H9 (cell line): ENCODE measurements around the gene SPRR1A. TPM values are rescaled to one million over a fixed set of nuclear protein-coding genes. Genes with fewer than 3 reads are reported as not detected.

Experiments used
- DNase-seq: peaks from one replicate; pipeline ENCODE4 v3.0.0-alpha.2; 2017
- H2AFZ ChIP-seq: one replicate; pipeline ENCODE4 v1.6.1; 2013; ENCODE audit warnings: mild to moderate bottlenecking, low read length, control low read depth, moderate library complexity
- H2AK5ac ChIP-seq: 2 replicates; pipeline ENCODE4 v1.6.1; 2013; ENCODE audit warnings: low read length, control low read depth, mixed read lengths; ENCODE audit not compliant: insufficient read length
- H2BK120ac ChIP-seq: one replicate; pipeline ENCODE4 v1.6.1; 2013; ENCODE audit warnings: low read depth, mild to moderate bottlenecking, low read length, control low read depth, inconsistent platforms; ENCODE audit not compliant: poor library complexity, severe bottlenecking
- H2BK12ac ChIP-seq: 2 replicates; pipeline ENCODE4 v1.6.1; 2013; ENCODE audit warnings: low read length, control low read depth, mixed read lengths, low read depth; ENCODE audit not compliant: insufficient read length
- H2BK15ac ChIP-seq: 2 replicates; pipeline ENCODE4 v1.6.1; 2013; ENCODE audit warnings: low read depth, low read length, control low read depth
- H2BK20ac ChIP-seq: one replicate; pipeline ENCODE4 v1.6.1; 2013; ENCODE audit warnings: low read depth, mild to moderate bottlenecking, low read length, control low read depth, inconsistent platforms; ENCODE audit not compliant: poor library complexity, severe bottlenecking
- H2BK5ac ChIP-seq: 2 replicates; pipeline ENCODE4 v1.6.1; 2013; ENCODE audit warnings: low read length, control low read depth, mixed read lengths; ENCODE audit not compliant: insufficient read length
- H3K14ac ChIP-seq: 2 replicates; pipeline ENCODE4 v1.6.1; 2013; ENCODE audit warnings: low read length, control low read depth; ENCODE audit not compliant: insufficient read depth
- H3K18ac ChIP-seq: 2 replicates; pipeline ENCODE4 v1.6.1; 2013; ENCODE audit warnings: low read depth, mild to moderate bottlenecking, mixed read lengths, low read length, control low read depth; ENCODE audit not compliant: insufficient read length
- H3K23ac ChIP-seq: 2 replicates; pipeline ENCODE4 v1.6.1; 2013; ENCODE audit warnings: low read length, control low read depth, mixed read lengths, low read depth; ENCODE audit not compliant: insufficient read length
- H3K23me2 ChIP-seq: 2 replicates; pipeline ENCODE4 v1.6.1; 2013; ENCODE audit warnings: low read depth, mild to moderate bottlenecking, mixed read lengths, low read length, control low read depth; ENCODE audit not compliant: insufficient read length, poor library complexity, severe bottlenecking
- H3K27ac ChIP-seq: 2 replicates; pipeline ENCODE4 v1.5.1; 2013; ENCODE audit warnings: low read length, control low read depth, mixed read lengths, low read depth; ENCODE audit not compliant: insufficient read length
- H3K27me3 ChIP-seq: 2 replicates; pipeline ENCODE4 v1.6.1; 2013; ENCODE audit warnings: low read length, control low read depth, inconsistent platforms; ENCODE audit not compliant: insufficient read depth
- H3K4ac ChIP-seq: 2 replicates; pipeline ENCODE4 v1.6.1; 2013; ENCODE audit warnings: low read depth, mild to moderate bottlenecking, control low read depth, inconsistent platforms, low read length, moderate library complexity
- H3K4me1 ChIP-seq: 2 replicates; pipeline ENCODE4 v1.6.1; 2013; ENCODE audit warnings: low read length, control low read depth, inconsistent platforms; ENCODE audit not compliant: insufficient read depth
- H3K4me2 ChIP-seq: 2 replicates; pipeline ENCODE4 v1.6.1; 2013; ENCODE audit warnings: low read length, control low read depth, mixed read lengths; ENCODE audit not compliant: insufficient read length, insufficient read depth
- H3K56ac ChIP-seq: 2 replicates; pipeline ENCODE4 v1.6.1; 2013; ENCODE audit warnings: low read depth, mild to moderate bottlenecking, mixed read lengths, low read length, control low read depth; ENCODE audit not compliant: insufficient read length
- H3K79me1 ChIP-seq: 2 replicates; pipeline ENCODE4 v1.6.1; 2013; ENCODE audit warnings: low read depth, mild to moderate bottlenecking, moderate library complexity, low read length, control low read depth, inconsistent platforms; ENCODE audit not compliant: insufficient read depth, poor library complexity, severe bottlenecking
- H3K79me2 ChIP-seq: 2 replicates; pipeline ENCODE4 v1.6.1; 2013; ENCODE audit warnings: low read length, control low read depth, inconsistent platforms; ENCODE audit not compliant: insufficient read depth
- H3K9ac ChIP-seq: 2 replicates; pipeline ENCODE4 v1.6.1; 2013; ENCODE audit warnings: low read length, control low read depth, mixed read lengths; ENCODE audit not compliant: insufficient read length; ENCODE audit errors: extremely low read depth
- H3K9me3 ChIP-seq: one replicate; pipeline ENCODE4 v1.6.1; 2013; ENCODE audit warnings: low read depth, low read length, inconsistent platforms; ENCODE audit not compliant: control insufficient read depth
- H3T11ph ChIP-seq: one replicate; pipeline ENCODE4 v1.6.1; 2013; ENCODE audit warnings: mild to moderate bottlenecking, low read length, control low read depth, inconsistent platforms
- H4K20me1 ChIP-seq: one replicate; pipeline ENCODE4 v1.6.1; 2013; ENCODE audit not compliant: control insufficient read depth, insufficient read length, insufficient read depth
- H4K5ac ChIP-seq: 2 replicates; pipeline ENCODE4 v1.6.1; 2013; ENCODE audit warnings: low read depth, mild to moderate bottlenecking, mixed read lengths, low read length, control low read depth; ENCODE audit not compliant: insufficient read length
- H4K8ac ChIP-seq: replicated peaks from 2 replicates; pipeline ENCODE4 v1.6.1; 2013; ENCODE audit warnings: low read length, control low read depth, mixed read lengths, low read depth; ENCODE audit not compliant: insufficient read length
- H4K91ac ChIP-seq: 2 replicates; pipeline ENCODE4 v1.6.1; 2013; ENCODE audit warnings: low read depth, mild to moderate bottlenecking, moderate library complexity, mixed read lengths, low read length, control low read depth; ENCODE audit not compliant: insufficient read length
- H3K27ac Mint-ChIP-seq, 3 experiments: 2 replicates in 2 of 3; 3 replicates in 1 of 3; pipeline ENCODE4 v1.8.0; 2020 to 2021; ENCODE audit warnings: mixed read lengths in 3 of 3, mild to moderate bottlenecking in 1 of 3, moderate library complexity in 1 of 3
- H3K27me3 Mint-ChIP-seq: 2 replicates; pipeline ENCODE4 v1.8.0; 2021; ENCODE audit warnings: low read depth, mild to moderate bottlenecking, moderate library complexity, mixed read lengths
- H3K36me3 Mint-ChIP-seq, 3 experiments: 2 replicates in 2 of 3; 3 replicates in 1 of 3; pipeline ENCODE4 v1.8.0; 2020 to 2021; ENCODE audit warnings: low read depth in 3 of 3, mixed read lengths in 3 of 3; ENCODE audit not compliant: insufficient read depth in 1 of 3
- H3K4me1 Mint-ChIP-seq, 2 experiments: 2 replicates each; pipeline ENCODE4 v1.8.0; 2020; ENCODE audit warnings: mixed read lengths in 2 of 2
- H3K4me3 Mint-ChIP-seq, 2 experiments: 2 replicates in 1 of 2; 3 replicates in 1 of 2; pipeline ENCODE4 v1.8.0; 2020 to 2021; ENCODE audit warnings: mild to moderate bottlenecking in 2 of 2, mixed read lengths in 2 of 2, moderate library complexity in 1 of 2
- H3K9me3 Mint-ChIP-seq, 2 experiments: 2 replicates in 1 of 2; 3 replicates in 1 of 2; pipeline ENCODE4 v1.8.0; 2020; ENCODE audit warnings: mild to moderate bottlenecking in 2 of 2, mixed read lengths in 2 of 2, moderate library complexity in 1 of 2
- WGBS: extraction: QIAGEN DNeasy Blood & Tissue Kit; methylation state at CpG from one replicate; pipeline ENCODE4 v1.1.7; 2013; ENCODE audit warnings: missing lambda C conversion rate, low lambda C conversion rate, mixed read lengths; ENCODE audit not compliant: insufficient read length; ENCODE audit errors: extremely low coverage; 5-methylcytosine and 5-hydroxymethylcytosine counted together
- total RNA-seq: library from RNA; stranded (reverse); gene quantifications from 2 replicates; pipeline ENCODE4 v1.2.1, GENCODE V29; 2021
- TF ChIP-seq, protein P1 (sequence below): fragments of 200-600 bp; sonication (generic); conservative IDR thresholded peaks from 3 replicates; pipeline ENCODE4 v1.8.0; 2021; ENCODE audit warnings: antibody characterized with exemption, mild to moderate bottlenecking

Gene SPRR1A
- total RNA-seq, 1 experiment from 2014 or later, result not detected

DNA sequence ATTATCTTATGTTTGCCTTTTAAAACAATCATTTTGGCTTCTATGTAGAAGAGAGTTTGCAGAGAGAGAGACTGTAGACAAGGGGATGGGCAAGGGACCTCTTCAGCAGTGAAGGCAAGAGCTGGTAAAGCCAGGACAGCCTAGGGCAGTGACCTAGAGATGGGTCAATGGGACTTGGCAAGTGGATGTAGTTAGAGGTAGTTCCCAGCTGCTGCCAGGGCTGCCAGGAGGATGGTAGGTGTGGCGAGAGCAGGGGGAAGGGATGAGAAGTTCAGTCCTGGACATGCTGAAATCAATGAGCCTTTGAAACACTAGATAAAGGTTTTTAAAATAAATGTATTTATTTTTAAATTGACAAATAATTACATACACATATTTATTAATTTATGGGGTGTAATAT is 43.3 kb upstream of the SPRR1A start:
- H4K8ac ChIP-seq, result no peak overlapping the region
- no peak overlapping the region for H3K27ac ChIP-seq
- H3K4me1 Mint-ChIP-seq, result no peaks in the 10 kb centered on the region
- no peak overlapping the region for H2AFZ ChIP-seq
- H3K9me3 ChIP-seq, result no peaks in the 10 kb centered on the region
- no peak for DNase-seq
- H3K14ac ChIP-seq, result no peak overlapping the region
- H3K9ac ChIP-seq, result no peak overlapping the region
- no peaks in the 10 kb centered on the region for H3K4me1 ChIP-seq
- no peak overlapping the region for H4K91ac ChIP-seq
- H3K27me3 ChIP-seq, result no peaks in the 10 kb centered on the region
- H2BK12ac ChIP-seq, result no peak overlapping the region
- H4K20me1 ChIP-seq, result no peaks in the 10 kb centered on the region
- H3T11ph ChIP-seq, result no peak overlapping the region
- H3K4me2 ChIP-seq, result no peak overlapping the region
- no peak overlapping the region for H3K4me3 Mint-ChIP-seq
- H3K36me3 Mint-ChIP-seq, result no peaks in the 10 kb centered on the region; a peak in 1 of 7 replicates
- no CpG with 5 or more reads among the region's 1 CpG for WGBS
- no peak overlapping the region for H2BK5ac ChIP-seq
- no peak overlapping the region for H4K5ac ChIP-seq
- H2BK120ac ChIP-seq, result no peak overlapping the region
- H3K23ac ChIP-seq, result no peak overlapping the region
- no peak overlapping the region for H2AK5ac ChIP-seq
- H3K79me1 ChIP-seq, result no peaks in the 10 kb centered on the region
- H2BK20ac ChIP-seq, result no peak overlapping the region
- no peak overlapping the region for H2BK15ac ChIP-seq
- TF ChIP-seq, protein P1, sequence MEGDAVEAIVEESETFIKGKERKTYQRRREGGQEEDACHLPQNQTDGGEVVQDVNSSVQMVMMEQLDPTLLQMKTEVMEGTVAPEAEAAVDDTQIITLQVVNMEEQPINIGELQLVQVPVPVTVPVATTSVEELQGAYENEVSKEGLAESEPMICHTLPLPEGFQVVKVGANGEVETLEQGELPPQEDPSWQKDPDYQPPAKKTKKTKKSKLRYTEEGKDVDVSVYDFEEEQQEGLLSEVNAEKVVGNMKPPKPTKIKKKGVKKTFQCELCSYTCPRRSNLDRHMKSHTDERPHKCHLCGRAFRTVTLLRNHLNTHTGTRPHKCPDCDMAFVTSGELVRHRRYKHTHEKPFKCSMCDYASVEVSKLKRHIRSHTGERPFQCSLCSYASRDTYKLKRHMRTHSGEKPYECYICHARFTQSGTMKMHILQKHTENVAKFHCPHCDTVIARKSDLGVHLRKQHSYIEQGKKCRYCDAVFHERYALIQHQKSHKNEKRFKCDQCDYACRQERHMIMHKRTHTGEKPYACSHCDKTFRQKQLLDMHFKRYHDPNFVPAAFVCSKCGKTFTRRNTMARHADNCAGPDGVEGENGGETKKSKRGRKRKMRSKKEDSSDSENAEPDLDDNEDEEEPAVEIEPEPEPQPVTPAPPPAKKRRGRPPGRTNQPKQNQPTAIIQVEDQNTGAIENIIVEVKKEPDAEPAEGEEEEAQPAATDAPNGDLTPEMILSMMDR, result no peak
- no peak overlapping the region for H3K4ac ChIP-seq
- H3K9me3 Mint-ChIP-seq, result peaks cover 40 to 53% of the 10 kb centered on the region in 2 experiments
- H3K18ac ChIP-seq, result no peak overlapping the region
- H3K27me3 Mint-ChIP-seq, result no peaks in the 10 kb centered on the region; the same call in 1 of the 2 replicates
- no peaks in the 10 kb centered on the region for H3K79me2 ChIP-seq
- H3K56ac ChIP-seq, result peak overlapping the region; percentile 79
- H3K27ac Mint-ChIP-seq, result no peak overlapping the region
- no peaks in the 10 kb centered on the region for H3K23me2 ChIP-seq
